ENCODE data around the gene DESI2. TPM values are rescaled to one million over a fixed set of nuclear protein-coding genes. Genes with fewer than 3 reads are reported as not detected.
A peak's percentile ranks its signal among the peaks of the same experiment; 100 is the strongest.
"Not testable (repeated sequence)": the region's sequence is repeated elsewhere in the genome, so short reads cannot be mapped to it uniquely, and the experiment has no call there.

Gene DESI2
- total RNA-seq, 1 donor from 2014 or later = 49.2 TPM

DNA sequence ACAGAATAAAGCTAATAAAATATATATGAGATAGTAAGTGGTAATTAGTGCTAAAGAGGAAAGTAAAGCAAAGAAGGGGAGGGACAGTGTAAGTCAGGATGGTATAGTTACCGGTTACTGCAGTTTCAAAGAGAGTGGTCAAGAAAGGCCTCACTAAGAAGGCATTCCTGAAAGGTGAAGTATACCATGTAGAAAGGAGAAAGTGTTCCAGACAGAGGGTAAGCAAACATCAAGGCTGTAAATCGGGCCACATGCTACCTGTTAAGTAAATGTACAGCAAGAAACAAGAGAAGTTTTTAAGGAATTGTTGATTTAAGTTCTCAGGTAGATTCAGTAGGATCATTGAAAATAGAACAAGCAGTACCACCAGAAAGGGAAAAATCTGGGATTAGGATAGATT is 9.7 kb downstream of the DESI2 start:
- Histone ChIP-seq H4K20me1 (ENCODE audit: insufficient read depth, low read length) (peaks cover 60% of the 10 kb centered on the region), H3K4me2 (ENCODE audit: low read length) (no peak overlapping the region), H3K4me3 (ENCODE audit: insufficient read depth, low read depth, low read length) (no peak overlapping the region), H3K27me3 (ENCODE audit: insufficient read depth, low read length) (no peaks in the 10 kb centered on the region), H3K27ac (ENCODE audit: low read depth, low read length) (no peak overlapping the region), H2AFZ (ENCODE audit: low read depth, low read length) (no peak overlapping the region), H3K9me3 (ENCODE audit: insufficient read depth, low read depth, low read length) (no peaks in the 10 kb centered on the region), H3K4me1 (ENCODE audit: insufficient read depth, low read length) (peaks cover 7% of the 10 kb centered on the region), H3K79me2 (ENCODE audit: insufficient read depth, low read length) (peaks cover 89% of the 10 kb centered on the region), H3K36me3 (ENCODE audit: insufficient read depth, low read length) (no peaks in the 10 kb centered on the region), H3K9ac (ENCODE audit: low read length) (no peak overlapping the region)
- Mint-ChIP-seq H3K27me3 (ENCODE audit: low read depth, unreplicated experiment) (no peaks in the 10 kb centered on the region), H3K4me1 (ENCODE audit: low read depth, unreplicated experiment) (peaks cover 9% of the 10 kb centered on the region), H3K36me3 (ENCODE audit: low read depth, unreplicated experiment) (peaks cover 6% of the 10 kb centered on the region), H3K9me3 (ENCODE audit: unreplicated experiment) (no peaks in the 10 kb centered on the region), H3K4me3 (ENCODE audit: unreplicated experiment) (no peak overlapping the region), H3K27ac (ENCODE audit: unreplicated experiment) (no peak overlapping the region)
- FAIRE-seq = no peak
- no peak for DNase-seq (ENCODE audit: low read depth)
- no peak for TF ChIP-seq EZH2 (IDR thresholded peaks at IDR 0.05; ENCODE audit: insufficient read depth, low read length)
- TF ChIP-seq, protein P1, sequence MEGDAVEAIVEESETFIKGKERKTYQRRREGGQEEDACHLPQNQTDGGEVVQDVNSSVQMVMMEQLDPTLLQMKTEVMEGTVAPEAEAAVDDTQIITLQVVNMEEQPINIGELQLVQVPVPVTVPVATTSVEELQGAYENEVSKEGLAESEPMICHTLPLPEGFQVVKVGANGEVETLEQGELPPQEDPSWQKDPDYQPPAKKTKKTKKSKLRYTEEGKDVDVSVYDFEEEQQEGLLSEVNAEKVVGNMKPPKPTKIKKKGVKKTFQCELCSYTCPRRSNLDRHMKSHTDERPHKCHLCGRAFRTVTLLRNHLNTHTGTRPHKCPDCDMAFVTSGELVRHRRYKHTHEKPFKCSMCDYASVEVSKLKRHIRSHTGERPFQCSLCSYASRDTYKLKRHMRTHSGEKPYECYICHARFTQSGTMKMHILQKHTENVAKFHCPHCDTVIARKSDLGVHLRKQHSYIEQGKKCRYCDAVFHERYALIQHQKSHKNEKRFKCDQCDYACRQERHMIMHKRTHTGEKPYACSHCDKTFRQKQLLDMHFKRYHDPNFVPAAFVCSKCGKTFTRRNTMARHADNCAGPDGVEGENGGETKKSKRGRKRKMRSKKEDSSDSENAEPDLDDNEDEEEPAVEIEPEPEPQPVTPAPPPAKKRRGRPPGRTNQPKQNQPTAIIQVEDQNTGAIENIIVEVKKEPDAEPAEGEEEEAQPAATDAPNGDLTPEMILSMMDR (IDR thresholded peaks at IDR 0.05; ENCODE audit: insufficient read depth, low read depth, low read length) = no peak

DNA sequence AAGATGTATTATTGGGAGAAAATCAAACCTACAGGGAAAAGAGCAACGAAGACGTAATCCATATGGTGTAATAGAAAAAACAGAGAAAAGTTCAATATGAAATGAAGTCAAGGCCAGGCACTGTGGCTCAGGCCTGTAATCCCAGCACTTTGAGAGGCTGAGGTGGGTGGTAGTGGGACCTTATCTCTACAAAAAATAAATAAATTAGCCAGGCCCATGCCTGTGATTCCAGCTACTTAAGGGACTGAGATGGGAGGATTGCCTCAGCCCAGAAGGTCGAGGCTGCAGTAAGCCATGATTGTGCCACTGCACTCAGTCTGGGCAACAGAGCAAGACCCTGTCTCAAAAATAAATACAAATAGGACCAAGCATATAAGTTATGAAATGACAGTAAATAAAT is 11.4 kb downstream of the DESI2 start:
- peaks cover 7% of the 10 kb centered on the region for H3K4me1 ChIP-seq (ENCODE audit: insufficient read depth, low read length)
- H3K4me3 ChIP-seq (ENCODE audit: insufficient read depth, low read depth, low read length) = no peak overlapping the region
- FAIRE-seq = no peak
- H3K27ac ChIP-seq (ENCODE audit: low read depth, low read length) = no peak overlapping the region
- Mint-ChIP-seq H3K36me3 (ENCODE audit: low read depth, unreplicated experiment) (peaks cover 5% of the 10 kb centered on the region), H3K27me3 (ENCODE audit: low read depth, unreplicated experiment) (no peaks in the 10 kb centered on the region), H3K4me1 (ENCODE audit: low read depth, unreplicated experiment) (peaks cover 9% of the 10 kb centered on the region), H3K4me3 (ENCODE audit: unreplicated experiment) (no peak overlapping the region), H3K9me3 (ENCODE audit: unreplicated experiment) (no peaks in the 10 kb centered on the region), H3K27ac (ENCODE audit: unreplicated experiment) (no peak overlapping the region)
- no peak overlapping the region for H3K9ac ChIP-seq (ENCODE audit: low read length)
- peaks cover 89% of the 10 kb centered on the region for H3K79me2 ChIP-seq (ENCODE audit: insufficient read depth, low read length)
- TF ChIP-seq EZH2 (IDR thresholded peaks at IDR 0.05; ENCODE audit: insufficient read depth, low read length) = no peak
- TF ChIP-seq, protein P1 (IDR thresholded peaks at IDR 0.05; ENCODE audit: insufficient read depth, low read depth, low read length) = no peak
- no peaks in the 10 kb centered on the region for H3K36me3 ChIP-seq (ENCODE audit: insufficient read depth, low read length)
- no peak overlapping the region for H3K4me2 ChIP-seq (ENCODE audit: low read length)
- H3K9me3 ChIP-seq (ENCODE audit: insufficient read depth, low read depth, low read length) = no peaks in the 10 kb centered on the region
- peaks cover 45% of the 10 kb centered on the region for H4K20me1 ChIP-seq (ENCODE audit: insufficient read depth, low read length)
- H3K27me3 ChIP-seq (ENCODE audit: insufficient read depth, low read length) = no peaks in the 10 kb centered on the region
- no peak for DNase-seq (ENCODE audit: low read depth)
- H2AFZ ChIP-seq (ENCODE audit: low read depth, low read length) = no peak overlapping the region

DNA sequence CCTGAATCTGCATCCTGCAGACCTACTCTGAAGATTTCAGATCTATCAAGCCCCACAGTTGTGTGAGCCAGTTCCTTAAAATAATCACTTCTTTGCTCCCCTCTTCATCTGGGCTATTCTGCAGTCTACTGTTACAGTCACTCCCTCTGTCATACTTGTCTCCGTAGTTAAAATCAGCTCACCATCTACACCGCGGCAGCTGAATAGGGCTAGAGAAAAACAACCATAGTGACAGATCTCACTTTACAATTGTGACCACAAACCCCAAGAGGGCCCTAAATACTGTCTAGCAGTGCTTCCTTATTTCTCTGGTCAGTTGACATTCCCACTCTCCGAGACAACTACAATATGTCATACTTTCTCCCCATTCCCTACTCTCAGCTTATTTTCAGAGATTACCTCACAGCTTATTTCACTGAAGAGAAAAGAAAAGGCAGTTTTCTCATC is 12.9 kb downstream of the DESI2 start:
- Histone ChIP-seq H3K9me3 (ENCODE audit: insufficient read depth, low read depth, low read length) (no peaks in the 10 kb centered on the region), H3K4me1 (ENCODE audit: insufficient read depth, low read length) (peaks cover 7% of the 10 kb centered on the region), H3K4me2 (ENCODE audit: low read length) (no peak overlapping the region), H3K9ac (ENCODE audit: low read length) (no peak overlapping the region), H2AFZ (ENCODE audit: low read depth, low read length) (no peak overlapping the region), H4K20me1 (ENCODE audit: insufficient read depth, low read length) (peaks cover 43% of the 10 kb centered on the region), H3K79me2 (ENCODE audit: insufficient read depth, low read length) (peaks cover 83% of the 10 kb centered on the region), H3K27me3 (ENCODE audit: insufficient read depth, low read length) (no peaks in the 10 kb centered on the region), H3K36me3 (ENCODE audit: insufficient read depth, low read length) (no peaks in the 10 kb centered on the region), H3K4me3 (ENCODE audit: insufficient read depth, low read depth, low read length) (no peak overlapping the region), H3K27ac (ENCODE audit: low read depth, low read length) (no peak overlapping the region)
- H3K27me3 Mint-ChIP-seq (ENCODE audit: low read depth, unreplicated experiment) = no peaks in the 10 kb centered on the region
- no peak overlapping the region for H3K27ac Mint-ChIP-seq (ENCODE audit: unreplicated experiment)
- H3K36me3 Mint-ChIP-seq (ENCODE audit: low read depth, unreplicated experiment) = peaks cover 4% of the 10 kb centered on the region
- H3K9me3 Mint-ChIP-seq (ENCODE audit: unreplicated experiment) = no peaks in the 10 kb centered on the region
- no peak overlapping the region for H3K4me3 Mint-ChIP-seq (ENCODE audit: unreplicated experiment)
- TF ChIP-seq, protein P1 (IDR thresholded peaks at IDR 0.05; ENCODE audit: insufficient read depth, low read depth, low read length) = no peak
- TF ChIP-seq EZH2 (IDR thresholded peaks at IDR 0.05; ENCODE audit: insufficient read depth, low read length) = no peak
- H3K4me1 Mint-ChIP-seq (ENCODE audit: low read depth, unreplicated experiment) = peaks cover 9% of the 10 kb centered on the region
- DNase-seq (ENCODE audit: low read depth) (peak; percentile 20), FAIRE-seq (no peak)

DNA sequence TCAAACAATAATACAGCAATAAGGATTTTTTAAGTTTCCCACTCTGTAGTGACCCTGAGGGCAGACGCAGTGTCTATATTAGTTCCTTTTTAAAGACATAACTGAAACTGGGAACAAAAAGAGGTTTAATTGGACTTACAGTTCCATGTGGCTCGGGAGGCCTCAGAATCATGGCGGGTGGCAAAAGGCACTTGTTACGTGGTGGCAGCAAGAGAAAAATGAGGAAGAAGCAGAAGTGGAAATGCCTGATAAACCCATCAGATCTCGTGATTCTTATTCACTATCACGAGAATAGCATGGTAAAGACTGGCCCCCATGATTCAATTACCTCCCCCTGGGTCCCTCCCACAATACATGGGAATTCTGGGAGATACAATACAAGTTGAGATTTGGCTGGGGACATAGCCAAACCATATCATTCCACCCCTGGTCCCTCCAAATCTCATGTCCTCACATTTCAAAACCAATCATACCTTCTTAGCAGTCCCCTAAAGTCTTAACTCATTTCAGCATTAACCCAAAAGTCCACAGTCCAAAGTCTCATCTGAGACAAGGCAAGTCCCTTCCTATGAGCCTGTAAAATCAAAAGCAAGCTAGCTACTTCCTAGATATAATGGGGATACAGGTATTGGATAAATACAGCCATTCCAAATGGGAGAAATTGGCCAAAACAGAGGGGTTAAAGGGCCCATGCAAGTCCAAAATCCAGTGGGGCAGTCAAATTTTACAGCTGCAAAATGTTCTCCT is 13.9 kb downstream of the DESI2 start:
- H3K4me3 Mint-ChIP-seq (ENCODE audit: unreplicated experiment); H3K36me3 Mint-ChIP-seq (ENCODE audit: low read depth, unreplicated experiment); H3K4me3 ChIP-seq (ENCODE audit: insufficient read depth, low read depth, low read length); H3K4me1 ChIP-seq (ENCODE audit: insufficient read depth, low read length); H3K9ac ChIP-seq (ENCODE audit: low read length); H3K27me3 ChIP-seq (ENCODE audit: insufficient read depth, low read length); H3K9me3 Mint-ChIP-seq (ENCODE audit: unreplicated experiment); H3K27me3 Mint-ChIP-seq (ENCODE audit: low read depth, unreplicated experiment); H2AFZ ChIP-seq (ENCODE audit: low read depth, low read length); H3K4me1 Mint-ChIP-seq (ENCODE audit: low read depth, unreplicated experiment); FAIRE-seq; H3K36me3 ChIP-seq (ENCODE audit: insufficient read depth, low read length); H3K27ac ChIP-seq (ENCODE audit: low read depth, low read length); H3K4me2 ChIP-seq (ENCODE audit: low read length); DNase-seq (ENCODE audit: low read depth); H3K9me3 ChIP-seq (ENCODE audit: insufficient read depth, low read depth, low read length); H3K27ac Mint-ChIP-seq (ENCODE audit: unreplicated experiment): not testable (repeated sequence)
- Histone ChIP-seq H3K79me2 (ENCODE audit: insufficient read depth, low read length) (peaks cover 88% of the 10 kb centered on the region), H4K20me1 (ENCODE audit: insufficient read depth, low read length) (peaks cover 43% of the 10 kb centered on the region)
